ENCODE results near the gene ABCF1.

ABCF1 gene

GRCh38 chr6:30560930-30561329 lies 10.3 kb upstream of the ABCF1 start:
- DNase-seq = no peak

DNA sequence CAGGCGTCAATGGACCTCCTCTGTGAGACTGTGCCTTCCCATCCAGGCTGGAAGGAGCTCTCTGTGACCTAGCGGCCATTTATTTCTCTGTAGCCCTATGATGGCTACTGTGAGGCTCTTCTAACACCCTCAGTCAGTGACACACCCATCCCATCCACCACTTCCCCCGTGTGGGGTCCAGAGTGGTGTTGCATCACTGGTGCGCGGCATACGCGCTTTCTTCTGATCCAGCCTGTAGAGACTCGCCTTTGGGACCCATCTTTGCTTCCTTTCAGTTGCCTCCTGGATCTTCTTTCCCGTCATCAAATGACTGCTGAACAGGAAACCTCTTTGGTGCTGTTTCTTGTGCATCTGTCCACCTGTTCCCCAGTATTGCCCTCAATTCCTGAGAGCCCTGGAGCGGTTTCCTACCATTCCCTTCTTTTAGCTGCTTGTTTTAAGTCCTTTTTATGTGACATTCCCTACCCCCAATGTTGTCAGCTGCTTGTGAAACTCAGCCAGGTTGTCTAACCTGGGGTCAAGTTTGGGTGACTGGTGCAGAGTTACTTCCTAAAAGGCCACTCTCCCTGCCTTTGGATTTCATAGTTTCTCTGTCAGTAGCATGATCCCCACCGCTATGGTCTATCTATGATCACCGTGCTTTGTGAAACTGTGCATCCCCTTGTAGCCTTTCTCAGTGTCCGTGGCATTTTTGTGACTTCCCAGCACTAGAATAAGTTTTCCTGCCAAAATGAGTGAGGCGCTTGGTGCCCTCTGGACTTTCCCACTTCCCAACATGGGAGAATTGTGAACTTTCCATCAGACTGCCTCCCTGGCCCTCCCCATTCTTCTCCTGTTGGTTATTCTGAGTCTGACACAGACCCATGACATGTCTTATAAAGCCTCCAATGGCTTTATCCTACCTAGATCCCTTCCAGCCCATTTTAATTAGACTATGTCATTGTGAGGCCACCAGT lies 8.5 kb upstream of the ABCF1 start:
- no peak for DNase-seq

- no peak for DNase-seq
Observed at GRCh38 chr6:30564114-30564513, 7.1 kb upstream of the ABCF1 start.

DNA sequence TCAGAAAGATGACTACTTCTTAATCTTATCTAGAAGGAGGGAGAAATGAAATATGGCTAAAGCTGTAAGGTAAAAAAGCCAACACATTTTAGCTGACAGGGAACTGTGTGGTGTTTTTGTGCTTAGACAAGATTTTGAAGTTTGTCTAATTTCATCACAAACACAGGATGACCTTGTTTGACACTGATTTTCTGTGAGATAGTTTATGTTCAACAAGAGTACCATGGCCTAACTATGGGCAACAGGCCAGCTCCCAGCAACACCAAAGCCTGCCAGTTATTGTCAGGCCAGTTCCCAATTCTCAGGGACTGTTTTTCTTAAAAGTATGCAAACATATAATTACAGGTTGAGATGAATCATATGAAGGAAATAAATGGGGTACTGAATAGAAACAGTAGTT lies 5.5 kb upstream of the ABCF1 start:
- DNase-seq = no peak

GRCh38 chr6:30568245-30568644 lies 3.0 kb upstream of the ABCF1 start:
- DNase-seq = peak; percentile 5

- DNase-seq = no peak
Observed at GRCh38 chr6:30570263-30570662, 979 bp upstream of the ABCF1 start.

GRCh38 chr6:30570740-30571074 lies 535 bp upstream of the ABCF1 start:
- no peak for DNase-seq

DNA sequence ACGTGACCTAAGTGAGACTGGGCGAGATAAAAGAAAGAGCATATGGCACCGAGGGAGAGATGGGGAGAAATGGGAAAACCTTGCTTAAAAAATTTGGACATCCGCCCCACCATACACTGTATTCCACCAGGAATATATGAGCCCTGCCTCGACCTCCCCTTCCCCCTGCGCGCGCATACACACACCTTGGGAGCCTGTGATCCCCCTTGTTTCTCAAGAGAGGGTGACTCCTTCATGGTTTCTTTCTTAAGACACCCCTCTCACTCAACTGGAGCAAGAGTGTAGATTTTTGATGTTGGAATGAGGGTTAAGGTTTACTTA lies 480 bp downstream of the ABCF1 start:
- no peak for DNase-seq

GRCh38 chr6:30572148-30572547 lies 906 bp downstream of the ABCF1 start:
- no peak for DNase-seq

DNA sequence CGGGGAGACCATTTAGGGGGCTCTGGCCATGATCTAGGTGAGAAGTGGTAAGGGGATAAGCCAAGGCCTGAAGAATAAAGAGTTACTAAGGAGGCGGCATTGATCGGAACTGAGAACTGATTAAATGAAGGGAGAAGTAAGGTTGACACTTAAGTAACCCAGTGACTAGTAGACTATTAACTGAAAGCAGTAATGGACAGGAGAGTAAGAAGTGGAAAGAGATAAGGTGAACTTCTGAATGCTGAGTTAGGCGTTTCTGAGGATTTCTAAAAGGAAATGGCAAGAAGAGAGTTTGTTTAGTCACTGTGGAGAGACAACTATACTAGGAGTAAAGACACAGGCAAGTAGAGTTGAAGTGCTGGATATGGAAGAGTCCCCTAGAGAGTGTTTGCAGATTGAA lies 1.9 kb downstream of the ABCF1 start:
- no peak for DNase-seq

GRCh38 chr6:30578051-30578450 lies 6.8 kb downstream of the ABCF1 start:
- DNase-seq = no peak

DNA sequence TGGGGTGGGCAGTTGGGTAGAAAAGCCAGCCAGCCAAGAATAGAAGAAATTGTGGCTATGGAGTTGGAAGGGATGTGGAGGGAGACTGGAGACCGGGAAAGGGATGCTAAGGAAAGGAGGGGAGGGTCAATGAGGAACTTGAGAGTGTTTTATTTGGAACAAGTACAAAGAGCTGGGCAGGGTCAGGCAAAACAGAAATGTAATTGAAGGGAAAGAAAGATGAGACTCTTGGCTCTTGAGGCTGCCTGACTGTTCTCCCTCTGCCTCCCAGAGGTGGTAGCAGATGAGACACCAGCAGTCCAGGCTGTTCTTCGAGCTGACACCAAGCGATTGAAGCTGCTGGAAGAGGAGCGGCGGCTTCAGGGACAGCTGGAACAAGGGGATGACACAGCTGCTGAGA lies 12.7 kb downstream of the ABCF1 start:
- no peak for DNase-seq

DNA sequence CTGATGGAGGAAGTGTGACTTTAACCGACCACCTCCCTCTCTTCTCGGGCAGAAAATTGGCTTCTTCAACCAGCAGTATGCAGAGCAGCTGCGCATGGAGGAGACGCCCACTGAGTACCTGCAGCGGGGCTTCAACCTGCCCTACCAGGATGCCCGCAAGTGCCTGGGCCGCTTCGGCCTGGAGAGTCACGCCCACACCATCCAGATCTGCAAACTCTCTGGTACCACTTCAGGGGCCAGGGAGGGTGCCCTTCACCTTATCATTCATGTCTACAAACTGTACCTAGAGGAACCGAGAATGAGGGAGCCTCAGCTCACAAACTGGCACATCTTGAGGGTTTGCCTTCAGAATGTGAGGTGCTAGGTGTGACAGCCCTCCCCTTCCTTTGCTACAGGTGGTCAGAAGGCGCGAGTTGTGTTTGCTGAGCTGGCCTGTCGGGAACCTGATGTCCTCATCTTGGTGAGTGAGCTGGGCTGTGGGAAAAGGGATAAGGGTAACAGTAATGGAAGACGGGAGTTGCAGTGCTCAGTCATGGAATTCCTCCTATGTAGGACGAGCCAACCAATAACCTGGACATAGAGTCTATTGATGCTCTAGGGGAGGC lies 18.6 kb downstream of the ABCF1 start:
- no peak for DNase-seq

- no peak for DNase-seq
Observed at GRCh38 chr6:30590509-30590908, 19.3 kb downstream of the ABCF1 start.

GRCh38 chr6:30591008-30591407 lies 19.8 kb downstream of the ABCF1 start:
- DNase-seq = no peak

GRCh38 chr6:30592287-30592686 lies 21.0 kb downstream of the ABCF1 start:
- DNase-seq = no peak

DNA sequence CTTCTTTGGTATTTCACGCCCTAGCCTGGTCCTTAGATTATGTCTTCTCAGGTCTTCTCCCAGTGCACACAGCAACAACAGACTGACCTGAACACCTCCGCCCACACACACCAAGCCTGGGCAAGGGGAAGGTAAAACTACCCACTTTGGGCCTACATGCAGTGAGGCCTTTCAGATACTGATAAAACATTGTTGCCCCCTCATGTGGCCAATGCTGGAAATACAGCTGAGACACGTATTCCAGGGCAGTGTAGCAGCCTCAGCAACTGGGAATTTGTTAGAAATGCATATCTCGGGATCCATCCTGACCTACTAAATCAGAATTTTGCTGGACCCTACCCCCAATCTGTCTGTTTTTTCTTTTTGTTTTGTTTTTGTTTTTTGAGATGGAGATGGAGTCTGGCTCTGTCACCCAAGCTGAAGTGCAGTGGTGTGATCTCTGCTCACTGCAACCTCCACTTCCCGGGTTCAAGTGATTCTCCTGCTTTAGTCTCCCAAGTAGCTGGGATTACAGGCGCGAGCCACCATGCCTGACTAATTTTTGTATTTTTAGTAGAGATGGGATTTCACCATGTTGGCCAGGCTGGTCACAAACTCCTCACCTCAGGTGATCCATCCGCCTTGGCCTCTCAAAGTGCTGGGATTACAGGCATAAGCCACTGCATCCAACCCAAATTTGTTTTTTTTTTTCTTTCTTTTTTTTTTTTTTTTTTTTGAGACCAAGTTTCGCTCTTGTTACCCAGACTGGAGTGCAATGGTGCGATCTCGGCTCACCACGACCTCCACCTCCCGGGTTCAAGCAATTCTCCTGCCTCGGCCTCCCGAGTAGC lies 26.3 kb downstream of the ABCF1 start:
- DNase-seq = peak; percentile 69

GRCh38 chr6:30598912-30599624 lies 27.8 kb downstream of the ABCF1 start:
- DNase-seq = no peak

DNA sequence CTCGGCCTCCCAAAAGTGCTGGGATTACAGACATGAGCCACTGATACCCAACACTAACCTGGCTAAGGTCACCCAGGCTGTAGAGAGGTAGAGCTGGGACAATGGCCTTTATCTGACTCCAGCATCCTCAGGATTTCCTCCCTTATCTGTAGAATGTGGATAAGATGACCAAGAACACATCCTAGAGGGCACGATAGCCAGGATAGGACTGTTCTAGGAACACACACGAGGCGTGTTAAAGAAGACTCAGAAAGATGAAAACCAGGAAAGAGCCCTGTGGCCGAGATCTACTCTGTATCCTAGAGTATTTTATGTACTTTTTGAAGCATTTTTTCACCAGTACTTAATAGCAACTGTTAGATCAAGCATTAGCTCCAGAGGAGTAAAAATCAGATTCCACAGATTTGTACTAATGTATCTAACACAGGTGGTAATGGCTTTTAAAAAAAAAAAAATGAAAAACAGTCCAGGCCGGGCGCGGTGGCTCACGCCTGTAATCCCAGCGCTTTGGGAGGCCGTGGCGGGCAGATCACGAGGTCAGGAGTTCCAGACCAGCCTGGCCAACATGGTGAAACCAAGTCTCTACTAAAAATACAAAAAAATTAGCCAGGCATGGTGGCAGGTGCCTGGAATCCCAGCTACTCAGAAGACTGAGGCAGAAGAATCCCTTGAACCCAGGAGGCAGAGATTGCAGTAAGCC lies 28.5 kb downstream of the ABCF1 start:
- no peak for DNase-seq

GRCh38 chr6:30600451-30600961 lies 29.3 kb downstream of the ABCF1 start:
- DNase-seq = peak; percentile 8

- no peak for DNase-seq
Observed at GRCh38 chr6:30601436-30601814, 30.2 kb downstream of the ABCF1 start.

All from NCI-H2029 (cell line).